D721Med (cell line): Measurements from ENCODE around the gene TYRO3.

ENCODE experiments used
- DNase-seq: peaks from one replicate; pipeline ENCODE4 v3.0.0; 2011; ENCODE audit warnings: low spot score; ENCODE audit not compliant: insufficient read length
- FAIRE-seq: peaks from 2 replicates; lab custom pipeline; 2011; peaks lifted over from hg19 to GRCh38; lab: Jason Lieb, UNC
- CTCF ChIP-seq: IDR thresholded peaks from 2 replicates; pipeline ENCODE4 v1.5.1; 2012; ENCODE audit warnings: mild to moderate bottlenecking, control low read depth; ENCODE audit not compliant: insufficient read depth; ENCODE audit errors: missing control alignments

TYRO3 gene

GRCh38 chr15:41594801-41595746 is 36.1 kb downstream of the TYRO3 start:
- DNase-seq (no peak), FAIRE-seq (no peak)
- TF ChIP-seq CTCF: no peak

GRCh38 chr15:41596972-41597371 is 38.0 kb downstream of the TYRO3 start:
- no peak for TF ChIP-seq CTCF
- no peak for DNase-seq
- no peak for FAIRE-seq

GRCh38 chr15:41597787-41598186 is 38.8 kb downstream of the TYRO3 start:
- no peak for FAIRE-seq
- no peak for TF ChIP-seq CTCF

GRCh38 chr15:41599061-41599460 is 40.0 kb downstream of the TYRO3 start:
- no peak for FAIRE-seq
- no peak for TF ChIP-seq CTCF
- no peak for DNase-seq

More at GRCh38 chr15:41597787-41598186, 38.8 kb downstream of the TYRO3 start:
- no peak for DNase-seq

- no peak for TF ChIP-seq CTCF
- FAIRE-seq: no peak
Measured at GRCh38 chr15:41603411-41603935, 44.5 kb downstream of the TYRO3 start.

GRCh38 chr15:41603941-41604911 is 45.2 kb downstream of the TYRO3 start:
- TF ChIP-seq CTCF: peak; percentile 66
- FAIRE-seq (no peak), DNase-seq (peak; percentile 47)

More at GRCh38 chr15:41603411-41603935, 44.5 kb downstream of the TYRO3 start:
- DNase-seq: no peak
